NOMO-1 treated with dmso at 0.1 percent for 144 hours (cell line): ENCODE data around the gene PALD1.

ENCODE experiments used
- DNase-seq: peaks from one replicate; lab custom pipeline; 2025; ENCODE audit not compliant: unreplicated experiment; lab: John Stamatoyannopoulos, UW

Gene PALD1

DNA sequence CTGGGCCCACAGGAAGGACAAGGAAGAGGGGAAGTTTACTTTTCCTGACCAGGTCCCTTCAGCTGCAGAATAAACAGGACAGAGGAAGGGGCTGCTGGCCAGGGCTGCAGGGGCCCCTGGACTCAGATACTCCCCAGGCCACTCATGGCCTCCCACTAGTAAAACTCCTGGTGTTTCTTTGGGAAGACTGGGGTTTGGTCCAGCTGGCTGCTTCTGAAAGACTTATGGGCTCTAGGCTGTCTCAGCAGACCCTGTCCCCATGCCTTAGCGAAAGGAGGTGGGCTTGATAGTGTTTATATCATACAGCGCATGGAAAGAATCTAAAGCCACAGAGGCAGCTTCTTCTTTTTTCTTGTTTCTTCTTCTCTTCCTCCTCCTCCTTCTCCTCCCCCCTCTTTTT, 56.4 kb downstream of the PALD1 start:
- DNase-seq, result no peak

GRCh38 chr10:70535451-70535850, 56.9 kb downstream of the PALD1 start:
- DNase-seq, result no peak

GRCh38 chr10:70536196-70536861, 57.8 kb downstream of the PALD1 start:
- DNase-seq, result no peak

DNA sequence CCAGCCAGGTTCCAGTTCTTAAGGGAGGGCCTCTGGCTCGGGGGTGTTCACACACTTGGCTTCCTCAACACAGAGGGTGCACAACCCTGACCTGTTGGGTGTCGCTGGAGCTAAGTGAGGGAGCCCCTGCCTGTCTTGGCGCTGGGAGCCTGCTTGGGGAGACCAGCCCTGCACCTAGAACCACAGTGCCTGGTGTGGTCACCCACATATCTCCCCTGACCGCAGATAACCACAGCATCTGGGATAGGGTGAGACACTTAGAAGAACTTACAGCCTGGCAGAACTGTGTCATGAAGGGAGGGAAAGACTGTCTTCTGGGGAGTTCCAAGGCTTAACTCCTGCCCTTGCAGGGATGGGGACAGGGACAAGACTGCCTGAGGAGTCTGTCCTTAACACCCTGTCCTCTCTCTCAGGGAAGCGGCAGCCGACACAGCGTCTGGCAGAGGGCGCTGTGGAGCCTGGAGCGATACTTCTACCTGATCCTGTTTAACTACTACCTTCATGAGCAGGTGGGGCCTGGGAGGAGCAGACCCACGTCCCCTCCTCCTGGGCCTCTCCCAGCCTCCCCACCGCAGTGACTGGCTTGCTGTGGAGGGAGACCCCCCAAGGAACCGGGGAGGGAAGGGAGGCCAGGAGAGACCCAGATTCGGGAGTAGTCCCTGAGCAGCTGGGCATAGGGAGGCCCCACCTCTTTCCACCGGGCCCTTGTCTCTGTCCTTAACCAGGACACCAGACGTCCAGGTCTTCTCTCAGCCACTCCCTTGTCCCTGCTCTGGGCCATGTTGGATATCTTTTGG, 59.0 kb downstream of the PALD1 start:
- DNase-seq, result no peak

DNA sequence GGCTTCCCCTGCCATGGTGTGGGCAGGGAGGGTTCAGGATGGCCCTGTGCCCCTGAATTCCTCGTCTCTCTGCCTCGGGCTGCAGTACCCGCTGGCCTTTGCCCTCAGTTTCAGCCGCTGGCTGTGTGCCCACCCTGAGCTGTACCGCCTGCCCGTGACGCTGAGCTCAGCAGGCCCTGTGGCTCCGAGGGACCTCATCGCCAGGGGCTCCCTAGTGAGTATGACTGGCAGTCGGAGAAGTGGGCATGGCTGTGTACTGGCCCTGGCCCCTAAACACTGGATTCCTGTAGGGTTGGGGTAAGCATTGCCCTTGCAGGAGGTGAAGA, 59.6 kb downstream of the PALD1 start:
- DNase-seq, result no peak

DNA sequence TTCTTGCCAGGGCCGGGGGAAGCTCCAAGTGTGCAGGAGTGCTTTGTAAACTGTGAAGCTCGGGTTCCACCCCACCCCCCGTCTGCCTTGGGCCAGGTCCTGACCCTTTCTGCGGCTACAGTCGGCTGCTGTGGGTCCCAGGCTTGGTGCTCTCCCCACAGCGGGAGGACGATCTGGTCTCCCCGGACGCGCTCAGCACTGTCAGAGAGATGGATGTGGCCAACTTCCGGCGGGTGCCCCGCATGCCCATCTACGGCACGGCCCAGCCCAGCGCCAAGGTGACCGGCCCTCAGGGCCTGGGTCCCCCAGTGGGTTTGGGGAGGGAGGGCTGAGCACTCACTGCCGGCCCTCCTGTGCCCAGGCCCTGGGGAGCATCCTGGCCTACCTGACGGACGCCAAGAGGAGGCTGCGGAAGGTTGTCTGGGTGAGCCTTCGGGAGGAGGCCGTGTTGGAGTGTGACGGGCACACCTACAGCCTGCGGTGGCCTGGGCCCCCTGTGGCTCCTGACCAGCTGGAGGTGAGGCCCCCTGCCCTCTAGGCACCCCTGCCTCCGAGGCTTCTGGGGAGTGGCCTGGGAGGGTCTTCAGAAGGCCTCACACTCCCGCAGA, 60.3 kb downstream of the PALD1 start:
- DNase-seq, result no peak

DNA sequence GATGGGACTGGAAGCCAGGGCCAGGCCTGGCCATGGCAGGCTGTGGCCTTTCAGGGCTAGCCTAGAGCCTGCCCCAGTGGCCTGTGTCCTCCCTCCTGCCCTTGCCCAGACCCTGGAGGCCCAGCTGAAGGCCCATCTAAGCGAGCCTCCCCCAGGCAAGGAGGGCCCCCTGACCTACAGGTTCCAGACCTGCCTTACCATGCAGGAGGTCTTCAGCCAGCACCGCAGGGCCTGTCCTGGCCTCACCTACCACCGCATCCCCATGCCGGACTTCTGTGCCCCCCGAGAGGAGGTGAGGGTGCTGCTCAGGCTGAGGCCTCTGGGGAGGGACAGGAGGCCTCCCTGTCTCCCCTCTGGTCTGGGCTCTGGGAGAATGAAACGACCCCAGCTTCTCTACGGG, 60.9 kb downstream of the PALD1 start:
- DNase-seq, result no peak

DNA sequence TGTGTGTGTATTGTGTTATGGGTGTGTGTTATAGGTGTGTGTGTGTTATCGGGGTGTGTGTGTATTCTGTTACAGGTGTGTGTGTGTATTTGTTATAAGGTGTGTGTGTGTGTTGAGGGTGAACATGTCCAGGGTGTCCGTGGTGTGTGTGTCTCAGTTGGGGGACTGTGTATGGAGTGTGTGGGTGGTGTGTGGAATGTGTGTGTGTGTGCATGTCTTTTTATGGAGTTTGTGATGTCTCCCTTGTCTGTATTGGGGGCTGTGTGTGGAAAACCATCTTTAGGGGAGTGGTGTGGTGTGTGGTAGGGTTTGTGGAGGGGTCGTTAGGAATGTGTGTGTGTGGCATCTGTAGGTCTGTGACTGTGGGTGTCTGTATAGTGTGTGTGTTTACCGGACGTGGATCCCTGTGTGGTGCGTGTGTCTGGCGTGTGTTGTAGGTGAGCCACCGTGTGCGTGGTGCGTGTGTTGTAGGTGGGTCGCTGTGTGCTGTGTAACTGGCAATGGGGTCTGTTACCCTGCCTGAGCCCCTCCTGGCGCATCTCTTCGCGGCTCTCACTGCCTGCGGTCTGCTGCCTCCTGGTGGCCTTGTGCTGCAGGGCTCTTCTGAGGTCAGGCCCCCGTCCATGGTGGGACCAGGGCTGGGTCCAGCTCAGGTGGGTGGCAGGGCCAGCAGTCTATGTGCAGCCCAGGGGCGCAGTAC, 61.7 kb downstream of the PALD1 start:
- DNase-seq, result no peak

- DNase-seq, result no peak
Observed at GRCh38 chr10:70540789-70541360, 62.3 kb downstream of the PALD1 start.

DNA sequence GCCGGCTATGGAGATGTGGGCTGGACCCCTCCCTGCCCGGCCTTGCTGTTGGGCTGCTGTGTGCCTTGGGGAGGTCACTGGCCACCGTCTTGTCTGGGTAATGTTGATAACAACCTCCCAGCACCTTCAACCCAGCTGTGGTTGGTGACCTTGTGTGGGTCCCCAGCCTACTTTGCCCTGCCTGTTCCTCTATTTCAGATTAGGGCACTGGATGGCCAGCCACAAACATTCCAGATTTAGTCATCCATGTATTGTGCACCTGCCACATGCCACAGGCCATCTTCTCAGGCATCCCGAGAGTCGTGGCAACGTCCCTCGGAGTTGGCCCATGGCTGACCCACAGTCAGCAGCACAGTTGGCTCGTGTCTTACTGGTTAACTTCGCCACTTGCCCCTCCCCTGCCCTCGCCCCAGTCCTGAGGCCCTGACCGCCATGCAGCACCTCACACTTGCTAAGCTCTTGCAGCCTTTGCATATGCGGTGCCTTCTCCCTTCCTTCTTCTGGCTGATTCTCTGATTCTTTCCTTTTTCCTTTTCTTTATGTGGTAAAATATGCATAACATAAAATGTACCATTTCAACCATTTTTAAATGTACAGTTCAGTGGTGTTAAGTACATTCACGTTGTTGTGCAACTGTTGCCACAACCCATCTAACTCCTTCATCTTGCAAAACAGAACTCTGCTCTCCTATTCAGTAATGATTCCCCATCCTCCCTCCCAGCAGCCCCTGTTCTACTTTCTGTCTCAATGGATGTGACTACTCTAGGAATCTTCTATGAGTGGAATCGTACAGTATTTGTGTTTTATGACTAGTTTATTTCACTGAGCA, 63.4 kb downstream of the PALD1 start:
- DNase-seq, result no peak

- no peak for DNase-seq
Observed at GRCh38 chr10:70542565-70542938, 64.0 kb downstream of the PALD1 start.

- DNase-seq, result no peak
Observed at GRCh38 chr10:70543911-70544310, 65.3 kb downstream of the PALD1 start.

DNA sequence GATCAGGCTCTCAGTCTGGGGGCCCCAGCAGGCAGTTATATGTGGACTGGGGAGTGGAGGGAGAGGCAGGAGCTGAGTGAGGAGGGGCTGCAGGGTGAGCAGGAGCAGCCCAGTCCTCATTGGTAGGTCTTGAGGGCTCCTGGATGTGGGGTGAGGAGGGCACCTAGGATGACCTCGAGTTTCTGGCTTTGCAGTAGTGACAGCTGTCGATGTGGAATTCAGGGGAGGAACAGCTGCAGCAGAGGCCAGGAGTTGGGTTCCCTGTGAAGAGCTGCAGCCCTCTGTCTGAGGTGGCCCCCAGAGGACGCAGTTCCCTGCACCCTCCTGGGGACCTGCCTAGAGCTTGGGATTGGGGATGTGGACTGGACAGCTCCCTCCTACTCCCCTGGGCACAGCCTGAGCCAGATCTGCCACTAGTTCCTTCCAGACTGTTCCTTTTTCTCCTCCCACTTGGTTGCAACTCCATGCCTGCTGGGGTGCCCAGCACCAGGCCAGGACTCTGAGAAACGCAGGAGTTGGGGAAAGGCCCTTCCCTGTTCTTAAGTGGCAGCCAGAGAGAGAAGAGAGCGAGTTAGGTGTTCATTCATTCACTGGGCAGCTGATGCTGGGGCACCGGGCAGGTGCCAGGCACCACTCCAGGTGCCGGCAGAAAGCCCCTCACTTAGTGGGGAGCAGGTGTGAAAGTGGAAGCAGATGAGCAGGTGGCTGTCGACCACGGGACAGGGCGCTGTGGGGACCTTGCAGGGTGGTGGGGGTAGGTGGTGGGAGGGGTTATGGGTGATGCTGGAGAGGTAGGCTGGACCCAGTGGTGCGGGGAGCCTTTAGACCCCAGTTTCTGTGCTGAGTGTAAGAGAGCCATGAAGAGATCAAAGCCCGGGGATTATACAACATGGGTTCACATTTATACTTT, 66.1 kb downstream of the PALD1 start:
- DNase-seq, result no peak

DNA sequence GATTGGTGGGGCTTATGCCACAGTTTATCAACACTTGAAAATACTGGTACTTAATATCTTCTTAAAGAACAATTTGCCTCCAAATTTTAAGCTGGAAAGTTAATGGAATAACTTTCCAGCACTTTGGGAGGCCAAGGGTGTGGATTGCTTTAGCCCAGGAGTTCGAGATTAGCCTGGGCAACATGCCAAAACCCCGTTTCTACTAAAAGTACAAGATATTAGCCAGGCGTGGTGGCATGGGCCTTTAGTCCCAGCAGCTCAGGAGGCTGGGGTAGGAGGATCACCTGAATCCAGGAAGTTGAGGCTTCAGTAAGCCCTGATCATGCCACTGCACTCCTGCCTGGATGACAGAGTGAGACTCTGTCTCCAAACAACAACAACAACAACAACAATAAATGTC, 68.0 kb downstream of the PALD1 start:
- DNase-seq, result no peak

- DNase-seq, result no peak
Observed at GRCh38 chr10:70549351-70549961, 70.9 kb downstream of the PALD1 start.

DNA sequence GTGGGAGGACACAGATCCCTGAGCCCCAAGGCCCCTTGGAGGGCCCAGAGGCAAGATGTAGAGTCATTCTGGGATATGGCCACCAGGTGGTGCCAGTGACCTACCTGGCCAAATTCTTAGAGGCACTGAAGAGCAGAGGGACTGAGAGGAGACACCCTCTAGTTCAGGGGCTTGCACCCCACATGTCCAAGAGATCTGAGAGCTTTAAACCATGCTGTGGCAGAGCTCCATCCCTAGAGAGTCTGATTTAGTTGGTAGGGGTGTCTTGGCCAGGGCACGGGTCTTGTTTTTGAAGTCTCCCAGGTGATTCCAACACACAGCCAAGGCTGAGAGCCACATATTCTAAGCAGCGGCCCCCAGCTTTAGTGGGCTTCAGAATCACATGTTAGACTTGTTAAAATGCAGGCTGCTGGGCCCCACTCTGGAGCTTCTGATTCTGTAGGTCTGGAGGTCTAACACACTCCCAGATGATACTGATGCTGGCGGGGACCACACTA, 71.4 kb downstream of the PALD1 start:
- peak; percentile 12 for DNase-seq

DNA sequence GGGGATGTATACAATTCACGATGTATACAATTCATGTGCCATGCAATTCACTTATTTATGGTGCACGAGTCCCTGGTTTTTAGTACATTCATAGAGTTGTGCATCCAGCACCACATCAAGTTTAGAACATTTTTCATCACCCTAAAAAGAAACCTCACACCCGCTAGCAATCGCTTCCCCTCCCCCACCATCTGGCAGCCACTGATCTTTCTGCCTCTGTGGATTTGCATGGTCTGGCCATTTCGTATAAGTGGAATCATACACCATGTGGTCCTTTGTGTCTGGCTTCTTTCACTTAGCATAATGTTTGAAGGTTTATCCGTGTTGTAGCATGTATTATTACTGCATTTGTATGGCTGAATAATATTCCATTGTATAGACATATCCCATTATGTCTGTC, 71.9 kb downstream of the PALD1 start:
- no peak for DNase-seq

- DNase-seq, result no peak
Observed at GRCh38 chr10:70551466-70551865, 72.9 kb downstream of the PALD1 start.

DNA sequence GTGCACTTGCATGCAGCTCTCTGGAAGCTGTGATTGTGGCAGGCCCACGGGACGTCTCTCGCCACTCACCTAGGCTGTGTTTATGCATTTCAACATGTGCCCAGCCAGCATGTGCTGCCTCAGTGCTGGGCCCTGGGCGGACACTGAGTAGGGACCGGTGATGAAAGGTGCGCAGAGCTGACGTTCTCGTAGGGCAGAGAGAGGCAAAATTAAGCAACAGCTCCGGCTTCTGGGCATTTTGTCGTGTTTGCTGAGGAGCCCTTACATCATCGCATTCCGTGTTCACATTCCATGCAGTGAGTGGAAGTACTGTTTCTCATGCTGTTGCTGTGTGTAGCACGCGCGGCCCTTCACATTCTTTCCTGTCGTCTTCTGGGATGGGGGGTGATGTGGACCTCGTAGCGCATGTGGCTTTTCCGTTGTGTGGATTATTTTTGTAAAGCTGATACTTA, 73.4 kb downstream of the PALD1 start:
- no peak for DNase-seq
